GF-D8 (cell line): Measurements from ENCODE around the gene ACKR3.

Experiments
- DNase-seq: peaks from one replicate; lab custom pipeline; 2025; lab: John Stamatoyannopoulos, UW

Gene ACKR3

GRCh38 chr2:236569573-236569973, at the start of gene ACKR3:
Gene ACKR3 (plus strand): TSS chr2:236569825. CDS start chr2:236580466, 10,641 bp downstream.
- DNase-seq = no peak

- no peak for DNase-seq
Measured at GRCh38 chr2:236521556-236521955, 48.1 kb upstream of the ACKR3 start.

- no peak for DNase-seq
Measured at GRCh38 chr2:236523249-236523648, 46.4 kb upstream of the ACKR3 start.

- DNase-seq = no peak
Measured at GRCh38 chr2:236525411-236525997, 44.1 kb upstream of the ACKR3 start.

- DNase-seq = no peak
Measured at GRCh38 chr2:236526455-236527158, 43.0 kb upstream of the ACKR3 start.

GRCh38 chr2:236527159-236527630, 42.4 kb upstream of the ACKR3 start:
- DNase-seq = no peak

DNA sequence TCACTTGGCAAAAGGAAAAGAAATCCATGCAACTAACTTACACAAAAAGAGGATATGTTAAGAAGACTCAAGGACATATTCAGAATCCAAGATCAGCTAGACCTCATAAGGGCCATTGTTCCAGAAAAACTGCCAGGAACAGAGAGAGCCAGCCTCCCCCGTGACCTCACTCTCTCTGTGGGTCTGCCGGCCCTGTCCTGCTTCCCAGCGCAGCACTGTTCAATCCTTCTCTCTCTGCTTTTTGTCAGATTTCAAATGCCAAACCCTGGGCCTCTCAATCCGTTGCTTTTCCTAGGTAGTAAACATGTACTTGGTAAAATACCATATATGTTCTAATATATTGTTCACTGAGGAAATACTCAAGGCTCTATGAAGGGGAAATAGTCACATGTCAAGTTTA, 40.0 kb upstream of the ACKR3 start:
- no peak for DNase-seq

DNA sequence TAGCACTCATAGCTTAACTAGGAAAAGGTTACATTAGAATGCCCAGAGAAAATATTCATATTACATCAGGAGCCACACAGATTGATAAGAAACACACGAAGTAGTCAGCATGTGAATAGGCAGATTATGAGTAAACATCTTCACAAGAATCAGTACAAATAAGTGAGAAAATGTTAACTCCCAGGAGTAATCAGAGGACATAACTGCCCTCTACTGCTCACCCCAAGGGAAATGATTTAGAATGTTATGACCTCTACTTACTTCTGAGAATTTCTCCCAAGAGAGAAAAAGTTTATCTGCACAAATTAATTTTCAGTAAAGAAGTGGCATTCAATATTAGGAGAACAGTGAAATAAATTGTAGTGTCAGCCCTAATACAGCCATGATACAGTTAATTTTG, 39.1 kb upstream of the ACKR3 start:
- no peak for DNase-seq

DNA sequence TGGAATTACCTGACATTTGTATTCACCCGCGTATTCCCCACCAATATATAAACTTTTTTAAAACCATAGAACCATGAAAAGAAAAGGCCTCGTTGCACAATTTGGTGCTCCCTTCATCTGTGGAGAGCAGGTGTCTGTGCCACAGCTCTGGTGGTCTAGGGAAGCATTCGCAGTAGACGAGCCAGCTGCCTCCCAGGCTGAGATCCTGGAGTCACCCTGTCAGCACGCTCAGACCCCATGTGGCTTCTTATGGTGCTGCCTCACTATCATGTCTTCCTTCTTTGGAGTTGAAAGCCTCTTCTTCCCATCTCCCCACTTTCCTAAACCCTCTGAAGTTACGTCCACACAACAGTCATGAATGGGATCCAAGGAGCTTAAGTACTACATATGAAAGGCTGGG, 38.4 kb upstream of the ACKR3 start:
- no peak for DNase-seq

DNA sequence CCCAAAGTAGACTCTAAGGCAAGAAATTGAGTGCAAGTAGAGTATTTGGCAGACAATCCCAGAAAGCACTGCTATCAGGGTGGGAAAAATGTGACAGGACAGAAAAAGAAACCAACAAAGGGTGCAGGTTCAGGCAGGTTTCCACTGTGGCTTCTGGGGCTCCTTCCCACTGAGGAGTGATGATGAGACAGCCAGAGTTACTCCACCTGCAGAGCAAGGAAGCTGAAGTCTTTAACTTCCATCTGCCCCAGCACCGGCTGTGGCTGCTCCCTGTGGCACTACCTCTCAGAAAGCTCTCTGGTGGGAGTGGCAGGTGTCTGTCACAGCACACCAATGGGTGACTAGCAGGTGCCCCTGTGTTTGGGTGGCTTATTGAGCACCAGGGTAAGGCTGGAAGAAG, 37.6 kb upstream of the ACKR3 start:
- DNase-seq = no peak

- no peak for DNase-seq
Measured at GRCh38 chr2:236533343-236533742, 36.3 kb upstream of the ACKR3 start.

GRCh38 chr2:236535024-236535423, 34.6 kb upstream of the ACKR3 start:
- DNase-seq = no peak

DNA sequence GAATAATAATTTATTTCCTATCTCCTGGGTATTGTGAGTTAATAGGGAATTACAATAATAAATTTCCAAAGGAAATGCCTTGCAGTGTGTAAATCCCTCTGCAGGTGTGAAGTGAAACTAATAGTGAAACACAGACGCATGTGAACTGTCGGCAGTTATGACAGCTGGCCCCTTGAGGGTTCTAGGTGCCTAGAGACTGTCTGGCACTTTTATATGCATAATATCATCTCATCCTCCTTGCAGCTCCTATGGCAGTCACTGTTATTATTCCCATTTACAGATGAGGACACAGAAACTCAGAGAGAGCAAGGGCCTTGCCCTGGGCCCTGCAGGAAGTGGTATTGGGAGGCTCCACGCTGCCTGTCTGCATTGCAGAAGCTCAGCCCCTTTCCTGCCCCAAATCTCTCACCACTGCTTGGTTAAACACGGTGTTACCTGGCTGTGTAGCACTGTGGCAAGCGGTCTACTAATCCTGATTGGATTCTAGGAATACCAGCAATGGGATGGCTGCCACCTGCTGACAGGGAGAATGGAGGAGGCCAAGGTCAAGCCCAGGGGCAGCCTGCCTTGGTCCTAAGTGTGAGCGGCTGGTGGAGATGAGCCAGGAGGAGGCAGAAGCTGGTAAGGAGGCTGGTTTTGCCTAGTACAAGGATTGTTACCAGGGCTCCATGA, 32.8 kb upstream of the ACKR3 start:
- DNase-seq = no peak

DNA sequence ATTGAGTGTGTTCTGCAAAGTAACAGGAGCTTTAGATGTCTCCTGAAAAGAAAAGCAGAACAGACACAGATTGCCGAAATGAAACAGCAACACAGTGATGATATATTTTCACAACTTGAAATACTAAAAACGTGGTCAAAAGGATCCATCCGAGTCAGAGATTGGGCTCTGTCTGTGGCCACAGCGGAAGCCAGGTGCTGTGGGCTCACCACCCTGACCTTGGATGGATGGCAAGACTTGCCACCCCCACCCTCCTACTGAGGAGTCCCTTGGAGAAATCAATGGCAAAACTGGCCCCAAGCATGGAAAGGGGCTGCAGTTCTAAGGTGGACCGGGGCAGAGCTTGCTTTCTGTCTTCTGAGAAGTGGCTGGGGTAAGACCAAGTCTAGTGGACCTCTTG, 31.4 kb upstream of the ACKR3 start:
- DNase-seq = no peak

- no peak for DNase-seq
Measured at GRCh38 chr2:236541008-236541562, 28.5 kb upstream of the ACKR3 start.

DNA sequence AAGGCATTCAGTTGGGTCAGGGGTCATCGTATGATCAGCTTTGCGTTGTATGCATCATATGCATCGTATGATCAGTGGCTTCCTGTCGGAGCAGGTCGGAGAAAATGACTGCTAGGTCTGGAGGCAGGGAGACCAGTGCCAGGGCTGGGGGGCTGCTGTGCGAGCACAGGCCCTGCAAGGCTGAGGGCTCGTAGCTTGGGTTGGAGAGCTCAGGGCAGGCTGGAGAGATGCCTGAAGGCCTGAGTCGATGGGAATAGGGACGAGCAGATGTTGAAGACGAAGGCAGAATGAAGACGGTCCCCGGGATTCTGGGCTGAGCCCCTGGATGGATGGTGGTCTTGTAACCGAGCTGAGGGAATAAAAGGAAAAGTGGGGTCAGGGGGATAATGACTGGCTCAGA, 25.3 kb upstream of the ACKR3 start:
- no peak for DNase-seq

- DNase-seq = no peak
Measured at GRCh38 chr2:236545248-236545658, 24.4 kb upstream of the ACKR3 start.

- DNase-seq = no peak
Measured at GRCh38 chr2:236545814-236546480, 23.7 kb upstream of the ACKR3 start.

DNA sequence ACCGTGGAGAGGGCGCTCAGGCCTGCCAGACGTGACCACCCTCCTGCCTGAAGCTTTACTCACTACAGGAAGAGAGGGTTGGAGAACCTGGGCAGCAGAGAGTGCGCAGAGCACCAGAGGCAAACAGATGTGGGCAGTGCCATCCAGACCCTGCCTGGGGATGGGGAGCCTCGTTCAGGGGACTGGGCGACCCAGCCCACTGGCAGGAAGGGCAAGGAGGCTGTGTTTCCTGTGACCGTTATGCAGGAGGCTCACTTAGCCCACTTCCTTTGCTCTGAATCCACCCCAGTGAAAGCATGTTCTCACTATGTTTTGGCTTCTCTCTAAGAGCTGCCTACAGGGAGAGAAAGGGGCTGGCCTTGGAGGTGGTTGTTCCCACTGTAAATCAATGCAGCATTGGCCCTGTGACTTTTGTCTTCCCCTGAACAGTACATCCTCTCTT, 23.0 kb upstream of the ACKR3 start:
- no peak for DNase-seq

DNA sequence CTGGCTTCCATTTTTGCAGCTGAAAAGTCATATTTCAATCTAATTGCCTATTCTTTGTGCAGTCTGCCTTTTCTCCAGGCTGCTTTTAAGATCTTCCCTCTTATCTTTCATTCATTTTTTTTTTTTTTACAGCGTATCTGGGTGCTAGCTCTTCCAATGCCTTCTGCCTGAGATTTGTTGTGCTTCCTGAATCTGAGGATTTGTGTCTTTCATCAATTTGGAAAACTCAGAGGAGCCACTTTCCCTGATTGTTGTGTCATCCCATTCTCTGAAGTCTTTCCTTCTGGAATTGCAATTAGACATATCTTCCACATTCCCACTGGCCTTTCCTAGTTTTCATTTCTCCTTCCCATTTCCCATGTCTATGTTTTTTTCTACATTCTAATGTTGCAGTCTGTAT, 21.9 kb upstream of the ACKR3 start:
- no peak for DNase-seq

- no peak for DNase-seq
Measured at GRCh38 chr2:236548179-236548921, 21.3 kb upstream of the ACKR3 start.

DNA sequence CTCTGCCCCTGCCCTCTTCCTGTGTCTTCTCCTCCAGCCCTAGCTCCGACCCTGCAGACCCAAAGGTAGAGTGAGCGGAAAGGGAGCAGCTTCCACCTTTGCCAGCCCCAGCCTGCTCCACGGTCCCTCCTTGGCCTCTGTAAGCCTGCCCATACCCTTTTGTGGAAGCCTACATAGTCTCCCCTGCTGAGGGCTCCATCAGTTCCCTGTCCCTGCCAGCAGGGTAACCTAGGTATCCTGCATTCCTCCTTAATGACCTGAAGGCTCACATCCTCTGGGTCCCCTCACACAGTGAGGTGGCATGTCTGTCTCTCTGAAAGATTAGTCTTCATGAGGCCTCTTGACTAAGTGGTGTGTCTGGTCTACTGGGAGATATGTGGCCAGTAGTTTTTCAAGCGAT, 20.5 kb upstream of the ACKR3 start:
- DNase-seq = no peak
